Measurements from ENCODE around the gene ACTN3.
"Not testable (repeated sequence)": the region's sequence is repeated elsewhere in the genome, so short reads cannot be mapped to it uniquely, and the experiment has no call there.

ACTN3 gene

GRCh38 chr11:66567787-66568123 is 21.1 kb downstream of the ACTN3 start:
- no peak for DNase-seq

DNA sequence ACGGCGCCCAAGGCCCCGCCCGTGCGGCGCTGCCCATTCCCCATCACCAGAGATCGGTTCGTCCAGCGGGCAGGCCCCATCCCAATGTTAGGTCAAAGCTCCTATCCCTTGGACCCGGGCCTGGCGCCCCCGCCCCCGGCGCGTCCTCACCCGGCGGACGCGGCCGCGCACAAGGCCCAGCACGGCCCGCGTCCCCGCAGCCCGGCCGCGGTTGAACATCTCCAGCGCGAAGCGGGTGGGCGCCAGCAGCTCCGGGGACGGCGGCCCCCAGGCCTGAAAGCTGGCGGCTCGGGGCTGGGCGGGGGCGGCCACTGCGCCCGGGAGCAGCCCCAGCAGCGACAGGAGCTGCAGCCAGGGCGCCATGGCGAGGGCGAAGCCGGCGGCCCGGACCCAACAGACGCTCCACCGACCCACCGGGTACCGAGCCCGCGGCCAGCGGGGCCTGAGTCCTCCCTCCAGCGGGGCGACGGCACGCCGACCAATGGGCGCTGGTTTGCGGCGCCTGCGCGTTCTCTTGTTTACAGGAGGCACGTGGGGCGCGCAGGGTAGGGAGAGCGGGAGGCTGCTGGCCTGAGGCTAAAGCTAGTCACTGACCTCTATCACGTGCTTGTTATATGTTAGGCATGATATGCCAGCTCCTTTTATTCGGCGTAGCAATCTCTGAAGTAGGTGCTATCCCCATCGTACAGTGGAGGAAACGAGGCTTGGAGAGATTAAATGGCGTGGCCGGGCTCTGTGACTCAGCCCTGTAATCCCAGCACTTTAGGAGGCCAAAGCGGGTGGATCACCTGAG is 21.6 kb downstream of the ACTN3 start, which contains the start of gene CTSF:
Gene CTSF, minus strand, starts transcription at position 483 of the 793 bp plus-strand sequence. Its CDS starts 120 bp downstream, at position 363.
- DNase-seq, result peak; percentile 55 to 85

- no peak for DNase-seq
Measured at GRCh38 chr11:66569076-66569475, 22.4 kb downstream of the ACTN3 start.

- DNase-seq, result no peak
Measured at GRCh38 chr11:66570079-66570849, 23.6 kb downstream of the ACTN3 start.

- no peak for DNase-seq
Measured at GRCh38 chr11:66570850-66571180, 24.1 kb downstream of the ACTN3 start.

DNA sequence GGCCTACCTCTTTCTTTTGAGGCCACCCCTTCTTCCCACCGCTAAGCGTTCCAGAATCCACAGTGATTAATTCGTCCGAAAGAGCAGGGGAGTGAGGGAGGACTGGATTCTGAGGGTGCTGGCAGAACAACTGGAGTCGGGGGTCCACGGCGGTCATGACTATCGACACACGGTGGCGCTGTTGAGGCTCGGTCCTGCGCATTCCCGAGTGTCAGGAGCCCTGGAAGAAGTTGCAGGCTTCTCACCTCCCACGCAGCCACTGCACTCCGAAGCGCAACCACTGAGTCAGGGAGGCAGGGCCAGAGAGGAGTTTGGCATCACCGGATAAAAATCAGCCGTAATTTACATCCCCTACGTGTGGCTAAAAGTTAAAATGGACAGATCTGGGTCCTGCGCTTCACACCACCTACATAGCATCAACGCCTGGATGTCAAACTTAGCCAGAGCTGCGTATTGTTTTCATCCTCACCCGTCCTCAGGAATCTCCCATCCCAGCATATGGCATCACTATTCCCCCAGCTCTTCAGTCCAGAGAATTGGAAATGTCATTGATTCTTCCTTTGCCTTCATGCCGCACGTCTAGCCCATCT is 32.4 kb downstream of the ACTN3 start:
- DNase-seq, result peak; percentile 30 to 49

GRCh38 chr11:66580803-66581202 is 34.1 kb downstream of the ACTN3 start:
- no peak for DNase-seq

- no peak for DNase-seq
Measured at GRCh38 chr11:66581261-66581660, 34.6 kb downstream of the ACTN3 start.

- DNase-seq, result not testable (repeated sequence)
Measured at GRCh38 chr11:66582565-66583147, 36.0 kb downstream of the ACTN3 start.

GRCh38 chr11:66585447-66585846 is 38.7 kb downstream of the ACTN3 start:
- DNase-seq, result not testable (repeated sequence)

GRCh38 chr11:66586136-66586535 is 39.4 kb downstream of the ACTN3 start:
- no peak for DNase-seq

GRCh38 chr11:66589315-66589714 is 42.6 kb downstream of the ACTN3 start:
- not testable (repeated sequence) for DNase-seq

DNA sequence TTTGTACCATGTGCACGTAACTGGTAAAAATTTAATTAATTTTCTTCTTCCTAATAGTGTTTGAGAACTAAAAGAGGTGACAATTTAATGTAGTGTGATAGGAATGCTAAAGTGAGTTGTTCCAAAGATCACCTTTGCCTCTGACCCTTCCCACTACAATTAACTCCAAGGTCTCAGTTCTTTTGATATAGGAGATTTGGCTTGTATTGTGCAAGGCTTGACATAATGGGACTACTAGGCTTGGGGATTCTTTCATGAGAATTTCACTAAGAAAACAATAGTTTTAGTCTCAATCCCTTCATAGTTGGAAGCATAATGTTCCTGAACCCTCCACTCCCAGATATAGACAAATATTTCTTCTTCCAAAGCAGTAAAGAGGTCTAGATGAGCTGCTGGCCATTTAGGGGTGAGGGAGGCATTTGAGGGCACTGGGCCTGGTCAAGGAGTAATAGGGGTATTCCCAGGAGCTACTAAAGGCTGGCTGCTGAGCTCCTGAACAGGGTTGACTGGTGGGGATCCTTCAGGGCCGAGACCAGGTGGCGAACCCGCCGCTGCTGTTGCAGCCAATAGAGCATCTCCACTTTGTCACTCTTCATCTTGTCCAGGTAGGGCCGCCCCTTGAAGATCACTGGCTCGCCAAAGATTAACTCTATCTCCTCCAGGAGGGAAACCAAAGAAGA is 43.4 kb downstream of the ACTN3 start:
- no peak for DNase-seq

DNA sequence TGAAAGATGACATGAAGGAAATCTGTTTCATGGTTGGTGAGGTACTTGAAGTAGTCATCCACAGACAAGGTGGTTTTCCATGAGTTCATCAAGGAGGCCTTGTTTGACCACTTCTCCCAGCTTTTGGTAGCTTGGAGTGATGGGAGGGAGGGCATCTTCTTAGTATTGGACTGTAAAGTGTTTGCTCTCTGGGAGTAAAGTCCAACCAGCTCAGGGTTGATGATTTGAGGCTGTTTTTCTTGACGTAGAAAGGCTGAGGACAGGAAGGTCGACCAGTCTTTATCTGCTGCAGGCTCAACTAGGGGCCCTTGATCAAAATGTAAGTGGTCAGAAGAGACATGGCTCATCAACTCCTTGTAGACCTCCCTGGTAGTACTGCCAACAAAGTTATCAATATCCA is 44.5 kb downstream of the ACTN3 start:
- no peak for DNase-seq

DNA sequence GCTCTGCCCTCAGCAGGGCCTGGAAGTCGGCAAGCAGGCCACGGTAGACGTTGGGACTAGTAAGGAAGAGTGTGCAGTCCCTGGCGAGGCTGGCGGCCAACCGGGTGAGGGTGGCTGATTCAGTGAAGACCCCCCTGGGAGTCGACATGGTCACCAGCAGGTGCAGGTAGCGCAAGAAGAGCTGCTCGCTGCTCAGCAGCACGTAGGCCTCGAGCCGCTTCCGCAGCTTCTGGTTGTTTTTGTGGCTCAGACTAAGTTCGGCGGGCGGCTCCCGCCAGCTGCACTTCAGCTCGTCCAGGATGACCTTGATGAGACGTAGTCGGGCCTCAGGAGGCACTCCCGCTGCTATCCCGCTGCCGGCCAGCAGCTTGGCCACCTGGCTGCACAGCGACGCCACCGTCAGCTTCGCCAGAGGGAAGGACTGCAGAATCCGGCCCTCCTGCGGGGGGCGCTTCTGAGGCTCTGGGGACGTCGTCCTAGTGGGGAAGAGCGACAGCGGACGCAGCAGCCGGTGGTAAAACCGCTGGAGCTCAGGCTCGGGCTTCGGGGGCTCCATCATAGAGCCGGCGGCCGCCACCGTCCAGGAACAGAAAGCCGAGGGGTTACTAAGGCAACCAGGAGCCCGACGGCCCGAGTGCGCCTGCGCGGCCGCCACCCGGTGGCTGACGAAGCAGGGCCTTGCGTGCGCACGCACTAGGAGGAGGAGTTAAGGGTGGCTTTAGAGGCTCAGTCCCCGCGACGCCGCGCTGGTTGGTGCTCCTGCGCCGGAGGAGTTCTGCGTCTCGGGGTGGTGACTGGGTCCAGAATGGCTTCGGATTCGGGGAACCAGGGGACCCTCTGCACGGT is 46.0 kb downstream of the ACTN3 start, which contains the start of the genes CCDC87 and CCS:
Gene CCDC87, minus strand, starts transcription at position 607 of the 846 bp plus-strand sequence. Its CDS starts 48 bp downstream, at position 559.
Gene CCS, plus strand, starts transcription at position 729 of the 846 bp plus-strand sequence. Its CDS starts 77 bp downstream, at position 806.
- DNase-seq, result peak; percentile 95

DNA sequence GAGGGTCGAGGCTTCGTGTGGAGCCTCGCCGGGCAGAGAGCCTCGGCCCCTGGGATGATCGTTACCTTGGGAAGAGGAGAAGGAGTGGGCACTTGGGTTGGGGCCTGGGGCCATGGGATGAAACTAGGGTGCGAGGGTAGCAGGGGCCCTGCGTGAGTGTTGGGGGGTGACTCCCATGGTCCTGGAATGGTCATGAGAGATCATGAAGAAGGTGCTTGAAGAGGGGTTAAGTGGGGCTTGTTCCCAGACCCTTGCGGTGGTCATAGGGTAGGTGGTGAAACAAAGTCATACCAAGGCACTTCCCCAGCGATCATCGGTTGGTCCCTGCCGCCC is 46.6 kb downstream of the ACTN3 start:
- no peak for DNase-seq

DNA sequence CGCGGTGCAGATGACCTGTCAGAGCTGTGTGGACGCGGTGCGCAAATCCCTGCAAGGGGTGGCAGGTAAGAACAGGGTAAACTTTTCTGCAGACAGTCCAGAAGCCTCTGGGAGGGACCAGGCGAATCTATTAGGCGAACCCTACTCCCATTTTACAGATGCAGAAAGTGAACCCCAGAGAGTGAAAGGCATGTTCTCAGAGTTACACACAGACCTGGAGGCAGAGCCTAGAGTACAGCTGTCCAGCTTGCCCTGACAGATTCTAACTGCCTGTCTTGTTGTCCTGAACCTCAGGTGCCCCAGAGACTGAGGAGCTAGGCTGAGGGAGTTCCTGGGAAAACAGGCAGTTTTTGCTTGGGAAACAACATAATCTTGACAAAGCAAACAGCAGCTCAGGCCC is 46.9 kb downstream of the ACTN3 start:
- DNase-seq, result no peak

DNA sequence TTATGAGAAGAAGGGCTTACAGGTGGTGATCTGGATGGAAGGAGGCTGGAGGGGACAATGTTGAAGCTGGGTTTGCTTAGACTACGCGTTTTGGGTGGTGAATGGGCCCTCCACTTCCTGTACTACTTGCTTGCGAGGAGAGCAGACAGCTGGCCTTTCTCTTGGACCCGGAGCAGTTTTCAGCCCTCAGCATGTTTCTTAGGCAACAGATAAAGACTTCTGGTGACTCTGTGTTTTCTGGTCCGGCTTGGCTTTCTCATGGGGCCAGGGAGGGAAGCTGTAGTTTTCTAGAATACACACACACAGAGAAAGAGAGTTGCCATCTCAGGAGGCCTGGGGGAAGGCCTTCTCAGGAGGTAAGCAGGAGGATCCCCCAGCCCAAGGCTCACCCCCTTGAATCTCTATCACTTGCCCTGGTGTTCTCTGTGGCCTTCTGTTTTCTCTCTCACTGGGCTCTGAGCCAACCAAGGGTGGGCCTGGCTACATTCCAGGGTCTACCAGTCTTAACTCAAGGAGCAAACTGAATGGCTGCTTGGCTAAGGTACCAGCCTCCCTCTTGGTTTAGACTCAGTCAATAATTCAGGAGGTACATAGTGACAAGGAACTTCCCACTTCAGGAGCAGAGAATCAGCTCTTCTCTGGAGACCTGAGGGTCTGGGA is 48.7 kb downstream of the ACTN3 start:
- DNase-seq, result no peak

DNA sequence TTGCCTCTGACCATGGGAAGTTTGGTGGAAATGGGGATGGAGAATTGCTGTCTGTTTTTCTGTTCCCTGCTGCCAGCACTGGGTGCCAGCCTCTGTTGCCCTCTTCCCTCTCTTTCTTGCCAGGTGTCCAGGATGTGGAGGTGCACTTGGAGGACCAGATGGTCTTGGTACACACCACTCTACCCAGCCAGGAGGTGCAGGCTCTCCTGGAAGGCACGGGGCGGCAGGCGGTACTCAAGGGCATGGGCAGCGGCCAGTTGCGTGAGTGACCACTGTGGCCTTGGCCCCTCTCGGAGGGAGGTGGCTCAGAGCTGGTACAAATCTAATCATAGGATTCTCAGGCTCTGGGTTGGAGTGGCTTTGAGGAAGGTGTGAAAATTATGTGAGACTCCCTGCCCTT is 52.3 kb downstream of the ACTN3 start:
- no peak for DNase-seq

- no peak for DNase-seq
Measured at GRCh38 chr11:66600219-66600618, 53.5 kb downstream of the ACTN3 start.

- DNase-seq, result no peak
Measured at GRCh38 chr11:66600631-66601233, 54.0 kb downstream of the ACTN3 start.

Measured in NCI-H2081 (cell line).